Tibial artery (tissue), 4 donors: ENCODE data around the gene ELFN2.

Experiments
- DNase-seq, 2 donors: peaks; one replicate each; pipeline ENCODE4 v3.0.0-alpha.2; 2019
- H3K27ac ChIP-seq, 2 donors: fragments of 200-600 bp; sonication (generic) in 1 of 2; 1 replicate in 1 of 2; 2 replicates in 1 of 2; pipeline ENCODE4 v1.5.1; 2018 to 2019; ENCODE audit warnings: mild to moderate bottlenecking in 1 of 2
- H3K27me3 ChIP-seq, 2 donors: fragments of 200-600 bp; sonication (generic) in 1 of 2; one replicate each; pipeline versions ENCODE4 v1.5.1 to v1.6.0; 2016 to 2019
- H3K36me3 ChIP-seq, 3 donors: fragments of 200-600 bp; sonication (generic) in 2 of 3; one replicate each; pipeline ENCODE4 v1.5.1; 2016 to 2019; ENCODE audit warnings: mild to moderate bottlenecking in 2 of 3
- H3K4me1 ChIP-seq, 4 donors: fragments of 200-600 bp; sonication (generic) in 2 of 4; 1 replicate in 3 of 4; 2 replicates in 1 of 4; pipeline ENCODE4 v1.5.1; 2016 to 2019
- H3K4me3 ChIP-seq, 2 donors: fragments of 200-600 bp; sonication (generic) in 1 of 2; 1 replicate in 1 of 2; 2 replicates in 1 of 2; pipeline ENCODE4 v1.5.1; 2018 to 2019; ENCODE audit warnings: mild to moderate bottlenecking in 2 of 2
- H3K9me3 ChIP-seq, 3 donors: fragments of 200-600 bp; sonication (generic) in 1 of 3; one replicate each; pipeline ENCODE4 v1.5.1; 2016 to 2019
- CTCF ChIP-seq, 2 experiments: fragments of 200-600 bp in 1 of 2; fragments of 450-650 bp in 1 of 2; IDR thresholded peaks; one replicate each; pipeline ENCODE4 v1.5.1; 2017 to 2019; ENCODE audit warnings: antibody characterized with exemption in 2 of 2, mild to moderate bottlenecking in 1 of 2, moderate library complexity in 1 of 2
- intact Hi-C: fragments of 100-400 bp; cut with DNase I; formaldehyde crosslinking; loops from one replicate; pipeline ENCODE4 v1.15.0; 2023; ENCODE audit warnings: low total_unique reads

The ELFN2 gene

GRCh38 chr22:37435970-37436603 is 8.8 kb upstream of the ELFN2 start:
- intact Hi-C loops: no loop called here
- peaks cover 0 to 79% of the 10 kb centered on the region in 2 donors for H3K27me3 ChIP-seq
- H3K36me3 ChIP-seq: no peaks in the 10 kb centered on the region
- H3K27ac ChIP-seq: no peak overlapping the region
- no peak for TF ChIP-seq CTCF (IDR thresholded peaks at IDR 0.05)
- peaks cover 0 to 11% (median 7%) of the 10 kb centered on the region in 3 donors for H3K9me3 ChIP-seq
- DNase-seq: no peak
- no peak overlapping the region for H3K4me3 ChIP-seq
- no peaks in the 10 kb centered on the region for H3K4me1 ChIP-seq

GRCh38 chr22:37433786-37434185 is 6.5 kb upstream of the ELFN2 start:
- Histone ChIP-seq H3K27ac (no peak overlapping the region), H3K36me3 (no peaks in the 10 kb centered on the region), H3K9me3 (peaks cover 0 to 3% (median 0%) of the 10 kb centered on the region in 3 donors), H3K4me1 (no peaks in the 10 kb centered on the region), H3K27me3 (peaks cover 0 to 89% of the 10 kb centered on the region in 2 donors), H3K4me3 (no peak overlapping the region)
- intact Hi-C loops: no loop called here
- DNase-seq: no peak
- no peak for TF ChIP-seq CTCF (IDR thresholded peaks at IDR 0.05)

GRCh38 chr22:37432708-37433054 is 5.4 kb upstream of the ELFN2 start:
- TF ChIP-seq CTCF (IDR thresholded peaks at IDR 0.05): no peak
- Histone ChIP-seq H3K27ac (no peak overlapping the region), H3K9me3 (peaks cover 0 to 3% (median 0%) of the 10 kb centered on the region in 3 donors), H3K4me1 (peaks cover 0 to 6% (median 4%) of the 10 kb centered on the region in 4 donors), H3K36me3 (no peaks in the 10 kb centered on the region), H3K4me3 (no peak overlapping the region), H3K27me3 (peaks cover 0 to 91% of the 10 kb centered on the region in 2 donors)
- intact Hi-C loops: no loop called here
- DNase-seq: no peak

GRCh38 chr22:37431801-37432707 is 4.8 kb upstream of the ELFN2 start:
- no peak overlapping the region for H3K27ac ChIP-seq
- no peak overlapping the region for H3K4me3 ChIP-seq
- TF ChIP-seq CTCF (IDR thresholded peaks at IDR 0.05): no peak
- no peaks in the 10 kb centered on the region for H3K36me3 ChIP-seq
- intact Hi-C loops: no loop called here
- H3K9me3 ChIP-seq: peaks cover 0 to 3% (median 0%) of the 10 kb centered on the region in 3 donors
- peaks cover 0 to 12% (median 10%) of the 10 kb centered on the region in 4 donors for H3K4me1 ChIP-seq
- H3K27me3 ChIP-seq: peaks cover 0 to 91% of the 10 kb centered on the region in 2 donors
- DNase-seq: no peak

GRCh38 chr22:37431366-37431765 is 4.1 kb upstream of the ELFN2 start:
- H3K27ac ChIP-seq: no peak overlapping the region
- intact Hi-C loops: no loop called here
- peaks cover 0 to 95% of the 10 kb centered on the region in 2 donors for H3K27me3 ChIP-seq
- TF ChIP-seq CTCF (IDR thresholded peaks at IDR 0.05): no peak
- no peak for DNase-seq
- peaks cover 0 to 16% (median 15%) of the 10 kb centered on the region in 4 donors for H3K4me1 ChIP-seq
- H3K9me3 ChIP-seq: peaks cover 0 to 3% (median 0%) of the 10 kb centered on the region in 3 donors
- H3K36me3 ChIP-seq: no peaks in the 10 kb centered on the region
- H3K4me3 ChIP-seq: no peak overlapping the region
